Liver (tissue), 3 donors: ENCODE data around the gene RASD2.

Source experiments
- ATF3 ChIP-seq: IDR thresholded peaks from 2 replicates; pipeline ENCODE4 v1.6.1; 2016; ENCODE audit warnings: antibody characterized with exemption
- CTCF ChIP-seq: fragments of 150-350 bp; IDR thresholded peaks from 2 replicates; pipeline ENCODE4 v1.5.1; 2017; ENCODE audit warnings: improper control_type of control experiment, low read depth, low read length; ENCODE audit not compliant: missing input control
- EGR1 ChIP-seq, 2 donors: IDR thresholded peaks; 2 replicates each; pipeline ENCODE4 v1.6.1; 2016 to 2018; ENCODE audit warnings: antibody characterized with exemption in 2 of 2, low read depth in 2 of 2
- FOXA1 ChIP-seq: IDR thresholded peaks from 2 replicates; pipeline ENCODE4 v1.6.1; 2016; ENCODE audit warnings: antibody characterized with exemption
- HNF4A ChIP-seq, 2 donors: conservative IDR thresholded peaks; 2 replicates each; pipeline ENCODE4 v1.6.1; 2016; ENCODE audit warnings: antibody characterized with exemption in 2 of 2, mild to moderate bottlenecking in 2 of 2
- JUND ChIP-seq, 2 donors: IDR thresholded peaks; 2 replicates each; pipeline ENCODE4 v1.6.1; 2016; ENCODE audit warnings: antibody characterized with exemption in 2 of 2
- MAX ChIP-seq: IDR thresholded peaks from 2 replicates; pipeline ENCODE4 v1.6.1; 2016; ENCODE audit warnings: antibody characterized with exemption
- NR2F2 ChIP-seq: IDR thresholded peaks from 2 replicates; pipeline ENCODE4 v1.6.1; 2016; ENCODE audit warnings: antibody characterized with exemption
- RAD21 ChIP-seq, 2 donors: IDR thresholded peaks; 2 replicates each; pipeline ENCODE4 v1.6.1; 2016; ENCODE audit warnings: antibody characterized with exemption in 2 of 2, mild to moderate bottlenecking in 2 of 2
- REST ChIP-seq: IDR thresholded peaks from 2 replicates; pipeline ENCODE4 v1.6.1; 2016; ENCODE audit warnings: antibody characterized with exemption, mild to moderate bottlenecking
- SP1 ChIP-seq: IDR thresholded peaks from 2 replicates; pipeline ENCODE4 v1.6.1; 2018; ENCODE audit warnings: antibody characterized with exemption, mild to moderate bottlenecking
- TAF1 ChIP-seq: conservative IDR thresholded peaks from 2 replicates; pipeline ENCODE4 v1.6.1; 2016; ENCODE audit warnings: antibody characterized with exemption, mild to moderate bottlenecking
- YY1 ChIP-seq: IDR thresholded peaks from 2 replicates; pipeline ENCODE4 v1.6.1; 2016; ENCODE audit warnings: antibody characterized with exemption, mild to moderate bottlenecking
- ZBTB33 ChIP-seq: IDR thresholded peaks from 2 replicates; pipeline ENCODE4 v1.6.1; 2016; ENCODE audit warnings: antibody characterized with exemption
- donor health status: healthy.
- donor health status: healthy.

GRCh38 chr22:35544827-35545226 lies 4.2 kb downstream of the RASD2 start:
- no peak for TF ChIP-seq ZBTB33
- no peak for TF ChIP-seq CTCF
- TF ChIP-seq SP1 = no peak
- no peak for TF ChIP-seq FOXA1
- TF ChIP-seq JUND (IDR thresholded peaks at IDR 0.05) = no peak
- TF ChIP-seq NR2F2 = no peak
- no peak for TF ChIP-seq REST
- no peak for TF ChIP-seq TAF1
- TF ChIP-seq RAD21 (IDR thresholded peaks at IDR 0.05) = no peak
- no peak for TF ChIP-seq YY1
- no peak for TF ChIP-seq MAX
- no peak for TF ChIP-seq EGR1 (IDR thresholded peaks at IDR 0.05; ENCODE audit: low read depth in 2 of 2)
- no peak for TF ChIP-seq ATF3
- no peak for TF ChIP-seq HNF4A (conservative IDR thresholded peaks at IDR 0.05)
